Peyer's patch (tissue), 4 donors: Measurements from ENCODE around the gene LAPTM5. TPM values are rescaled to one million over a fixed set of nuclear protein-coding genes. Genes with fewer than 3 reads are reported as not detected.
"Not testable (repeated sequence)": the region's sequence is repeated elsewhere in the genome, so short reads cannot be mapped to it uniquely, and the experiment has no call there.

Experiments
- DNase-seq, 3 donors: peaks; one replicate each; pipeline ENCODE4 v3.0.0-alpha.2; 2017 to 2019
- H3K27ac ChIP-seq, 4 donors: fragments of 200-600 bp; sonication (generic); one replicate each; pipeline ENCODE4 v1.5.1; 2016 to 2019
- H3K27me3 ChIP-seq, 2 donors: fragments of 200-600 bp; sonication (generic); one replicate each; pipeline ENCODE4 v1.5.1; 2019
- H3K36me3 ChIP-seq, 3 donors: fragments of 200-600 bp; sonication (generic); one replicate each; pipeline ENCODE4 v1.5.1; 2016 to 2019
- H3K4me1 ChIP-seq, 4 donors: fragments of 200-600 bp; sonication (generic); one replicate each; pipeline ENCODE4 v1.5.1; 2016 to 2019
- H3K4me3 ChIP-seq, 4 donors: fragments of 200-600 bp; sonication (generic); 1 replicate in 3 of 4; 2 replicates in 1 of 4; pipeline ENCODE4 v1.5.1; 2016 to 2019; ENCODE audit warnings: mild to moderate bottlenecking in 1 of 4
- H3K9me3 ChIP-seq, 4 donors: fragments of 200-600 bp; sonication (generic); one replicate each; pipeline ENCODE4 v1.5.1; 2016 to 2019; ENCODE audit warnings: mild to moderate bottlenecking in 1 of 4
- CTCF ChIP-seq, 6 experiments: fragments of 450-650 bp in 4 of 6; fragments of 200-600 bp in 2 of 6; sonication (generic) in 1 of 6; IDR thresholded peaks; one replicate each; pipeline ENCODE4 v1.5.1; 2017 to 2019; ENCODE audit warnings: antibody characterized with exemption in 6 of 6, mild to moderate bottlenecking in 3 of 6, moderate library complexity in 1 of 6
- POLR2A ChIP-seq, 2 donors: fragments of 450-650 bp; IDR thresholded peaks; one replicate each; pipeline ENCODE4 v1.5.1; 2017; ENCODE audit warnings: antibody characterized with exemption in 2 of 2, mild to moderate bottlenecking in 2 of 2, moderate library complexity in 2 of 2
- total RNA-seq, 4 donors: library from RNA; depleted of rRNA; stranded (reverse); fragments of >200 nt; gene quantifications; one replicate each; pipeline ENCODE4 v1.1.0, GENCODE V29; 2016

LAPTM5 gene
- total RNA-seq, 4 donors from 2014 or later: 10.3 to 77.6 (median 18.3) TPM

- Histone ChIP-seq H3K27me3 (no peaks in the 10 kb centered on the region), H3K9me3 (no peaks in the 10 kb centered on the region), H3K36me3 (no peaks in the 10 kb centered on the region), H3K4me3 (no peak overlapping the region), H3K27ac (no peak overlapping the region), H3K4me1 (no peaks in the 10 kb centered on the region)
- TF ChIP-seq CTCF (IDR thresholded peaks at IDR 0.05) (no peak), POLR2A (IDR thresholded peaks at IDR 0.05) (no peak)
- DNase-seq: no peak
Measured at GRCh38 chr1:30794260-30794659, 36.7 kb upstream of the LAPTM5 start.

GRCh38 chr1:30793209-30793608, 35.6 kb upstream of the LAPTM5 start:
- TF ChIP-seq CTCF (IDR thresholded peaks at IDR 0.05): no peak
- TF ChIP-seq POLR2A (IDR thresholded peaks at IDR 0.05): no peak
- Histone ChIP-seq H3K4me1 (no peaks in the 10 kb centered on the region), H3K9me3 (no peaks in the 10 kb centered on the region), H3K27me3 (no peaks in the 10 kb centered on the region), H3K27ac (no peak overlapping the region), H3K4me3 (no peak overlapping the region), H3K36me3 (no peaks in the 10 kb centered on the region)
- DNase-seq: no peak

GRCh38 chr1:30791868-30792267, 34.3 kb upstream of the LAPTM5 start:
- H3K27ac ChIP-seq: no peak overlapping the region
- no peaks in the 10 kb centered on the region for H3K4me1 ChIP-seq
- H3K36me3 ChIP-seq: no peaks in the 10 kb centered on the region
- TF ChIP-seq CTCF (IDR thresholded peaks at IDR 0.05) (no peak), POLR2A (IDR thresholded peaks at IDR 0.05) (no peak)
- no peaks in the 10 kb centered on the region for H3K27me3 ChIP-seq
- no peaks in the 10 kb centered on the region for H3K9me3 ChIP-seq
- DNase-seq: no peak
- no peak overlapping the region for H3K4me3 ChIP-seq

- Histone ChIP-seq H3K4me1 (no peaks in the 10 kb centered on the region), H3K4me3 (no peak overlapping the region), H3K27ac (no peak overlapping the region), H3K27me3 (no peaks in the 10 kb centered on the region), H3K36me3 (no peaks in the 10 kb centered on the region), H3K9me3 (no peaks in the 10 kb centered on the region)
- peak in 2 of 3 donors; percentile 46 to 65 for DNase-seq
- TF ChIP-seq CTCF (IDR thresholded peaks at IDR 0.05) (no peak), POLR2A (IDR thresholded peaks at IDR 0.05) (no peak)
Measured at GRCh38 chr1:30790850-30791778, 33.5 kb upstream of the LAPTM5 start.

- not testable (repeated sequence) for H3K4me3 ChIP-seq, H3K36me3 ChIP-seq, H3K9me3 ChIP-seq, DNase-seq, H3K27ac ChIP-seq, H3K27me3 ChIP-seq, H3K4me1 ChIP-seq
Measured at GRCh38 chr1:30790256-30790525, 32.6 kb upstream of the LAPTM5 start.

- H3K9me3 ChIP-seq: no peaks in the 10 kb centered on the region
- H3K27ac ChIP-seq: no peak overlapping the region
- H3K4me3 ChIP-seq: no peak overlapping the region
- H3K27me3 ChIP-seq: no peaks in the 10 kb centered on the region
- H3K4me1 ChIP-seq: no peaks in the 10 kb centered on the region
- DNase-seq: peak in 1 of 3 donors; percentile 20
- TF ChIP-seq CTCF (IDR thresholded peaks at IDR 0.05) (no peak), POLR2A (IDR thresholded peaks at IDR 0.05) (no peak)
- no peaks in the 10 kb centered on the region for H3K36me3 ChIP-seq
Measured at GRCh38 chr1:30789388-30790255, 32.0 kb upstream of the LAPTM5 start.
